Endothelial cell of umbilical vein (primary cell): ENCODE results near the gene DEUP1. TPM values are rescaled to one million over a fixed set of nuclear protein-coding genes. Genes with fewer than 3 reads are reported as not detected.

Experiments
- BruUV-seq: library from RNA; stranded (reverse); fragments of 400-500 nt; replicated peaks from 2 replicates; lab custom pipeline; 2021; lab: Mats Ljungman, UMichigan
- CTCF ChIA-PET: fragments of 300-600, 350-600 bp; sonication (Branson Sonifier 250); formaldehyde crosslinking; loops from one replicate; lab custom pipeline; 2021; ENCODE audit warnings: antibody characterized with exemption, inconsistent platforms; lab: Charles Lee
- POLR2A ChIA-PET: fragments of 300-600, 350-600 bp; sonication (Branson Sonifier 250); formaldehyde crosslinking; loops from one replicate; lab custom pipeline; 2021; ENCODE audit warnings: antibody characterized with exemption, inconsistent platforms; lab: Charles Lee
- DNase-seq: peaks from one replicate; pipeline ENCODE4 v3.0.0-alpha.2; 2011; ENCODE audit warnings: low read depth, low spot score
- FAIRE-seq: peaks from 2 replicates; lab custom pipeline; 2011; peaks lifted over from hg19 to GRCh38; lab: Jason Lieb, UNC
- H2AFZ ChIP-seq: 2 replicates; pipeline ENCODE4 v1.6.0; 2012; ENCODE audit warnings: low read depth, low read length, control low read depth, inconsistent platforms
- H3K27ac ChIP-seq: 2 replicates; pipeline ENCODE4 v1.5.1; 2011; ENCODE audit warnings: low read depth, mild to moderate bottlenecking, control low read depth, low read length, moderate library complexity; ENCODE audit not compliant: insufficient read depth
- H3K27me3 ChIP-seq, 2 experiments: 2 replicates each; pipeline versions ENCODE4 v1.6.0 to v1.6.1; 2011; ENCODE audit warnings: low read length in 2 of 2, mixed read lengths in 1 of 2; ENCODE audit not compliant: control insufficient read depth in 2 of 2, insufficient read depth in 2 of 2
- H3K36me3 ChIP-seq, 2 experiments: 2 replicates in 1 of 2; 3 replicates in 1 of 2; pipeline ENCODE4 v1.5.1; 2011; ENCODE audit warnings: low read length in 2 of 2, mild to moderate bottlenecking in 1 of 2, moderate library complexity in 1 of 2; ENCODE audit not compliant: control insufficient read depth in 2 of 2, insufficient read depth in 2 of 2; ENCODE audit errors: extremely low read depth in 1 of 2
- H3K4me1 ChIP-seq: 3 replicates; pipeline ENCODE4 v1.5.1; 2011; ENCODE audit warnings: mild to moderate bottlenecking, low read length; ENCODE audit not compliant: control insufficient read depth, insufficient read depth; ENCODE audit errors: extremely low read depth
- H3K4me2 ChIP-seq: 2 replicates; pipeline ENCODE4 v1.6.1; 2011; ENCODE audit warnings: low read length, control low read depth, mixed read lengths; ENCODE audit not compliant: insufficient read depth
- H3K4me3 ChIP-seq, 3 experiments: fragments of 200-600 bp in 1 of 3; sonication (generic), shearing (Covaris generic) in 1 of 3; replicated peaks in 1 of 3; 2 replicates each; pipeline ENCODE4 v1.5.1; 2011 to 2016; ENCODE audit warnings: control low read depth in 3 of 3, low read length in 3 of 3, mild to moderate bottlenecking in 2 of 3, inconsistent platforms in 1 of 3, low read depth in 1 of 3, moderate library complexity in 1 of 3; ENCODE audit not compliant: insufficient read depth in 1 of 3
- H3K79me2 ChIP-seq: 2 replicates; pipeline ENCODE4 v1.6.0; 2012; ENCODE audit warnings: low read length, inconsistent platforms; ENCODE audit not compliant: control insufficient read depth, insufficient read depth
- H3K9ac ChIP-seq: replicated peaks from 2 replicates; pipeline ENCODE3; 2011; ENCODE audit warnings: low read length, control low read depth; ENCODE audit not compliant: insufficient read depth; ENCODE audit errors: extremely low read depth
- H3K9me1 ChIP-seq: replicated peaks from 3 replicates; pipeline ENCODE4 v1.6.0; 2011; ENCODE audit warnings: mild to moderate bottlenecking, low read length; ENCODE audit not compliant: control insufficient read depth, insufficient read depth; ENCODE audit errors: extremely low read depth
- H3K9me3 ChIP-seq: replicated peaks from 2 replicates; pipeline ENCODE4 v1.5.1; 2012; ENCODE audit warnings: low read length, inconsistent platforms; ENCODE audit not compliant: control insufficient read depth, insufficient read depth
- H4K20me1 ChIP-seq: replicated peaks from 2 replicates; pipeline ENCODE3; 2011; ENCODE audit warnings: mild to moderate bottlenecking, low read length; ENCODE audit not compliant: control insufficient read depth, insufficient read depth; ENCODE audit errors: extremely low read depth
- CTCF ChIP-seq, 2 donors: IDR thresholded peaks; 1 replicate in 1 of 2; 2 replicates in 1 of 2; pipeline ENCODE4 v1.5.1; 2011; ENCODE audit warnings: low read length in 2 of 2, mild to moderate bottlenecking in 2 of 2, moderate library complexity in 2 of 2, control low read depth in 1 of 2, inconsistent platforms in 1 of 2, low read depth in 1 of 2; ENCODE audit not compliant: insufficient read depth in 1 of 2; ENCODE audit errors: extremely low read depth in 1 of 2
- EZH2 ChIP-seq: IDR thresholded peaks from 2 replicates; pipeline ENCODE4 v1.6.1; 2012; ENCODE audit warnings: borderline replicate concordance, low read depth, mild to moderate bottlenecking, moderate library complexity, low read length, inconsistent platforms; ENCODE audit not compliant: severe bottlenecking
- FOS ChIP-seq: IDR thresholded peaks from 2 replicates; pipeline ENCODE4 v1.6.1; 2011; ENCODE audit warnings: mild to moderate bottlenecking, low read length, moderate library complexity, borderline replicate concordance; ENCODE audit not compliant: insufficient read depth
- GATA2 ChIP-seq: IDR thresholded peaks from 2 replicates; pipeline ENCODE4 v1.7.0; 2011; ENCODE audit warnings: low read depth, mild to moderate bottlenecking, moderate library complexity, mixed read lengths, low read length; ENCODE audit not compliant: insufficient read length, insufficient read depth
- JUN ChIP-seq: IDR thresholded peaks from 2 replicates; pipeline ENCODE4 v1.6.1; 2011; ENCODE audit warnings: borderline replicate concordance, low read depth; ENCODE audit not compliant: insufficient read length, insufficient read depth
- MAX ChIP-seq: IDR thresholded peaks from 2 replicates; pipeline ENCODE4 v1.6.1; 2011; ENCODE audit not compliant: insufficient read depth, insufficient read length
- MYC ChIP-seq: IDR thresholded peaks from one replicate; pipeline ENCODE4 v1.6.1; 2011; ENCODE audit warnings: mild to moderate bottlenecking, low read depth, low read length
- POLR2A ChIP-seq: IDR thresholded peaks from 2 replicates; pipeline ENCODE4 v1.6.1; 2012; ENCODE audit warnings: low read depth, mild to moderate bottlenecking, control low read depth, low read length
- POLR2AphosphoS5 ChIP-seq: IDR thresholded peaks from 2 replicates; pipeline ENCODE4 v1.6.1; 2012; ENCODE audit warnings: low read depth, mild to moderate bottlenecking, control low read depth, low read length, moderate library complexity; ENCODE audit not compliant: insufficient read depth
- dilution Hi-C: fragments of 300-500 bp; cut with MboI; formaldehyde crosslinking; loops from one replicate; pipeline ENCODE4 v1.15.0; 2019; ENCODE audit warnings: low sequenced_read_pairs; ENCODE audit not compliant: extremely low pct_ligation_motif_present
- intact Hi-C: fragments of 100-400 bp; cut with micrococcal nuclease; formaldehyde crosslinking; loops from one replicate; pipeline ENCODE4 v1.10.0; 2022
- polyA plus RNA-seq, 4 experiments: library from polyadenylated mRNA; depleted of rRNA in 3 of 4; stranded (reverse) in 3 of 4; unstranded in 1 of 4; fragments of >200 nt; gene quantifications; 2 replicates each; pipeline versions ENCODE4 v1.2.1 to v1.2.3, GENCODE V29; 2011 to 2012; ENCODE audit warnings: missing spikeins in 1 of 4
- total RNA-seq: library from RNA; stranded (reverse); gene quantifications from 2 replicates; pipeline ENCODE4 v1.2.3, GENCODE V29; 2021

Gene DEUP1
- total and polyA plus RNA-seq, 2 donors (not counting 3 experiments of a cell fraction or from before 2014, with no cell fraction given) = not detected

GRCh38 chr11:93444617-93445073 is 114.1 kb downstream of the DEUP1 start:
- Histone ChIP-seq H3K4me2 (no peak overlapping the region), H3K4me3 (no peak overlapping the region), H3K27me3 (no peaks in the 10 kb centered on the region), H3K9ac (no peak overlapping the region), H3K4me1 (no peaks in the 10 kb centered on the region), H3K9me3 (no peaks in the 10 kb centered on the region), H3K36me3 (no peaks in the 10 kb centered on the region), H3K79me2 (no peaks in the 10 kb centered on the region), H2AFZ (no peak overlapping the region), H3K9me1 (no peaks in the 10 kb centered on the region), H4K20me1 (no peaks in the 10 kb centered on the region), H3K27ac (no peak overlapping the region)
- DNase-seq (no peak), FAIRE-seq (no peak)
- BruUV-seq = no TSS peak
- no peak for TF ChIP-seq FOS
- no peak for TF ChIP-seq MYC
- TF ChIP-seq CTCF (IDR thresholded peaks at IDR 0.05; ENCODE audit: extremely low read depth in 1 of 2, insufficient read depth in 1 of 2, low read depth in 1 of 2, low read length in 2 of 2) = no peak
- no peak for TF ChIP-seq MAX
- TF ChIP-seq POLR2A = no peak
- TF ChIP-seq JUN = no peak
- TF ChIP-seq EZH2 = no peak
- no peak for TF ChIP-seq POLR2AphosphoS5
- no peak for TF ChIP-seq GATA2
- intact Hi-C loops = no loop called here
- ChIA-PET POLR2A (no interaction called here), CTCF (no interaction called here)
- dilution Hi-C loops = no loop called here
